ENCODE measurements around the gene STK31.
"Not testable (repeated sequence)": the region's sequence is repeated elsewhere in the genome, so short reads cannot be mapped to it uniquely, and the experiment has no call there.

Gene STK31

GRCh38 chr7:23722587-23723216, 12.7 kb downstream of the STK31 start:
- WGBS (ENCODE audit: extremely low coverage, insufficient coverage, insufficient read length) = no CpG with 5 or more reads among the region's 21 CpGs
- not testable (repeated sequence) for H3K4ac ChIP-seq (ENCODE audit: low read depth, low read length); H3K14ac ChIP-seq (ENCODE audit: low read length); H2AFZ ChIP-seq (ENCODE audit: insufficient read depth, low read length, poor library complexity); H4K12ac ChIP-seq (ENCODE audit: low read depth, low read length); H4K91ac ChIP-seq (ENCODE audit: low read depth, low read length); H3K27ac ChIP-seq (ENCODE audit: low read depth, low read length); H3K18ac ChIP-seq (ENCODE audit: low read length); H3K36me3 ChIP-seq (ENCODE audit: control insufficient read depth in 1 of 2, insufficient read depth in 2 of 2, low read length in 2 of 2); H3K79me1 ChIP-seq (ENCODE audit: low read length); H2AK5ac ChIP-seq (ENCODE audit: low read length); H2BK120ac ChIP-seq (ENCODE audit: insufficient read depth, low read length, poor library complexity); H3K79me2 ChIP-seq (ENCODE audit: control insufficient read depth, insufficient read depth, low read length, poor library complexity); H3K23ac ChIP-seq (ENCODE audit: low read length); H3K27me3 ChIP-seq (ENCODE audit: insufficient read depth, low read length); H4K8ac ChIP-seq (ENCODE audit: low read depth, low read length); H3K9me3 ChIP-seq (ENCODE audit: insufficient read depth, low read depth, low read length); H2BK12ac ChIP-seq (ENCODE audit: low read length); H2BK5ac ChIP-seq (ENCODE audit: low read depth, low read length, poor library complexity); H3K4me1 ChIP-seq (ENCODE audit: control insufficient read depth in 1 of 2, insufficient read depth in 2 of 2, low read length in 2 of 2); H3K9ac ChIP-seq (ENCODE audit: low read length)
- Histone ChIP-seq H3K4me2 (ENCODE audit: low read length) (peak overlapping the region; percentile 18), H3K4me3 (ENCODE audit: low read depth, low read length) (peak overlapping the region; percentile 15)
- DNase-seq = peak in 1 of 2 donors; percentile 7

GRCh38 chr7:23724113-23724512, 14.1 kb downstream of the STK31 start:
- not testable (repeated sequence) for H2BK12ac ChIP-seq (ENCODE audit: low read length); H3K18ac ChIP-seq (ENCODE audit: low read length); H3K27me3 ChIP-seq (ENCODE audit: insufficient read depth, low read length); H3K23ac ChIP-seq (ENCODE audit: low read length); H2BK5ac ChIP-seq (ENCODE audit: low read depth, low read length, poor library complexity); H2AFZ ChIP-seq (ENCODE audit: insufficient read depth, low read length, poor library complexity); H3K9ac ChIP-seq (ENCODE audit: low read length); H3K79me2 ChIP-seq (ENCODE audit: control insufficient read depth, insufficient read depth, low read length, poor library complexity); H3K14ac ChIP-seq (ENCODE audit: low read length); H2AK5ac ChIP-seq (ENCODE audit: low read length); H4K91ac ChIP-seq (ENCODE audit: low read depth, low read length); H3K27ac ChIP-seq (ENCODE audit: low read depth, low read length); H3K79me1 ChIP-seq (ENCODE audit: low read length); H3K4me1 ChIP-seq (ENCODE audit: control insufficient read depth in 1 of 2, insufficient read depth in 2 of 2, low read length in 2 of 2); H4K12ac ChIP-seq (ENCODE audit: low read depth, low read length); H3K4me2 ChIP-seq (ENCODE audit: low read length); H3K4me3 ChIP-seq (ENCODE audit: low read depth, low read length); H2BK120ac ChIP-seq (ENCODE audit: insufficient read depth, low read length, poor library complexity); H3K9me3 ChIP-seq (ENCODE audit: insufficient read depth, low read depth, low read length); H3K36me3 ChIP-seq (ENCODE audit: control insufficient read depth in 1 of 2, insufficient read depth in 2 of 2, low read length in 2 of 2); H3K4ac ChIP-seq (ENCODE audit: low read depth, low read length); H4K8ac ChIP-seq (ENCODE audit: low read depth, low read length)
- peak in 1 of 2 donors; percentile 41 for DNase-seq
- WGBS (ENCODE audit: extremely low coverage, insufficient coverage, insufficient read length) = no CpG with 5 or more reads among the region's 4 CpGs

GRCh38 chr7:23742051-23742450, 32.0 kb downstream of the STK31 start:
- Histone ChIP-seq H3K27me3 (ENCODE audit: insufficient read depth, low read length) (no peaks in the 10 kb centered on the region), H3K18ac (ENCODE audit: low read length) (no peak overlapping the region), H3K4me3 (ENCODE audit: low read depth, low read length) (no peak overlapping the region), H3K4me1 (ENCODE audit: control insufficient read depth in 1 of 2, insufficient read depth in 2 of 2, low read length in 2 of 2) (no peaks in the 10 kb centered on the region), H4K8ac (ENCODE audit: low read depth, low read length) (no peak overlapping the region), H3K9me3 (ENCODE audit: insufficient read depth, low read depth, low read length) (peaks cover 8% of the 10 kb centered on the region), H3K4ac (ENCODE audit: low read depth, low read length) (no peak overlapping the region), H3K4me2 (ENCODE audit: low read length) (no peak overlapping the region), H3K9ac (ENCODE audit: low read length) (no peak overlapping the region), H3K14ac (ENCODE audit: low read length) (no peak overlapping the region), H2AFZ (ENCODE audit: insufficient read depth, low read length, poor library complexity) (no peak overlapping the region), H3K79me1 (ENCODE audit: low read length) (no peaks in the 10 kb centered on the region), H3K27ac (ENCODE audit: low read depth, low read length) (no peak overlapping the region), H2BK12ac (ENCODE audit: low read length) (no peak overlapping the region), H3K36me3 (ENCODE audit: control insufficient read depth in 1 of 2, insufficient read depth in 2 of 2, low read length in 2 of 2) (no peaks in the 10 kb centered on the region), H2BK5ac (ENCODE audit: low read depth, low read length, poor library complexity) (no peak overlapping the region), H2BK120ac (ENCODE audit: insufficient read depth, low read length, poor library complexity) (no peak overlapping the region), H3K23ac (ENCODE audit: low read length) (no peak overlapping the region), H2AK5ac (ENCODE audit: low read length) (no peak overlapping the region), H4K91ac (ENCODE audit: low read depth, low read length) (no peak overlapping the region), H3K79me2 (ENCODE audit: control insufficient read depth, insufficient read depth, low read length, poor library complexity) (no peaks in the 10 kb centered on the region), H4K12ac (ENCODE audit: low read depth, low read length) (no peak overlapping the region)
- no peak for DNase-seq

- no peak for DNase-seq
- H2AK5ac ChIP-seq (ENCODE audit: low read length) = no peak overlapping the region
- no peak overlapping the region for H3K23ac ChIP-seq (ENCODE audit: low read length)
- H3K79me1 ChIP-seq (ENCODE audit: low read length) = no peaks in the 10 kb centered on the region
- H3K27me3 ChIP-seq (ENCODE audit: insufficient read depth, low read length) = no peaks in the 10 kb centered on the region
- H3K36me3 ChIP-seq (ENCODE audit: control insufficient read depth in 1 of 2, insufficient read depth in 2 of 2, low read length in 2 of 2) = no peaks in the 10 kb centered on the region
- no peak overlapping the region for H3K4me3 ChIP-seq (ENCODE audit: low read depth, low read length)
- no peaks in the 10 kb centered on the region for H3K4me1 ChIP-seq (ENCODE audit: control insufficient read depth in 1 of 2, insufficient read depth in 2 of 2, low read length in 2 of 2)
- H3K9me3 ChIP-seq (ENCODE audit: insufficient read depth, low read depth, low read length) = peaks cover 8% of the 10 kb centered on the region
- H2BK5ac ChIP-seq (ENCODE audit: low read depth, low read length, poor library complexity) = no peak overlapping the region
- H3K79me2 ChIP-seq (ENCODE audit: control insufficient read depth, insufficient read depth, low read length, poor library complexity) = no peaks in the 10 kb centered on the region
- H4K12ac ChIP-seq (ENCODE audit: low read depth, low read length) = no peak overlapping the region
- no peak overlapping the region for H2BK120ac ChIP-seq (ENCODE audit: insufficient read depth, low read length, poor library complexity)
- no peak overlapping the region for H3K9ac ChIP-seq (ENCODE audit: low read length)
- H3K27ac ChIP-seq (ENCODE audit: low read depth, low read length) = no peak overlapping the region
- H3K18ac ChIP-seq (ENCODE audit: low read length) = no peak overlapping the region
- WGBS (ENCODE audit: extremely low coverage, insufficient coverage, insufficient read length) = no CpG with 5 or more reads among the region's 4 CpGs
- H3K4me2 ChIP-seq (ENCODE audit: low read length) = no peak overlapping the region
- no peak overlapping the region for H4K8ac ChIP-seq (ENCODE audit: low read depth, low read length)
- H4K91ac ChIP-seq (ENCODE audit: low read depth, low read length) = no peak overlapping the region
- no peak overlapping the region for H2BK12ac ChIP-seq (ENCODE audit: low read length)
- no peak overlapping the region for H2AFZ ChIP-seq (ENCODE audit: insufficient read depth, low read length, poor library complexity)
- no peak overlapping the region for H3K4ac ChIP-seq (ENCODE audit: low read depth, low read length)
- no peak overlapping the region for H3K14ac ChIP-seq (ENCODE audit: low read length)
Observed at GRCh38 chr7:23743226-23743625, 33.2 kb downstream of the STK31 start.
